AG08396 (cell line): ENCODE data around the gene SAT2.
"Not testable (repeated sequence)": the region's sequence is repeated elsewhere in the genome, so short reads cannot be mapped to it uniquely, and the experiment has no call there.

Experiments used
- DNase-seq: peaks from one replicate; pipeline ENCODE4 v3.0.0; 2012; ENCODE audit warnings: low spot score, mixed read lengths

Gene SAT2

DNA sequence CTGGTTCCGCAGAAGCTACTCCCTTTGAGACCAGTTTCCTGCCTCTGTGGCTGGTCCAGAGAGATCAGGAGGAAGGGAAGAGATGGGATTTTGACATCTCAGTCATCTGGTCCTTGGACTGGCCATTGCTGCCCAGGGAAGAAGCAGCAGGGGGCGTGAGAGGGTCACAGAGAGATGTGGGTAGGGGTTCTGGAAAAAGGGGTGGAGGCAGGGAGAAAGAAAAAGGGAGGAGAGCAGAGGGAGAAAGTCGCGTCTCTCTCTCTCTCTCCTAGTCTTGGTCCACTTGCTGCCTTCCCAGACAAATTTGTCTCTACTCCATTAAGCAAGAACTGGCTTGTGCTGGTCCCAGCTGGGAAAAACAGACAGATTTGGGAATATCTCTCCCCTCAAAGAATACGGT is 6.8 kb upstream of the SAT2 start:
- peak; percentile 76 for DNase-seq

DNA sequence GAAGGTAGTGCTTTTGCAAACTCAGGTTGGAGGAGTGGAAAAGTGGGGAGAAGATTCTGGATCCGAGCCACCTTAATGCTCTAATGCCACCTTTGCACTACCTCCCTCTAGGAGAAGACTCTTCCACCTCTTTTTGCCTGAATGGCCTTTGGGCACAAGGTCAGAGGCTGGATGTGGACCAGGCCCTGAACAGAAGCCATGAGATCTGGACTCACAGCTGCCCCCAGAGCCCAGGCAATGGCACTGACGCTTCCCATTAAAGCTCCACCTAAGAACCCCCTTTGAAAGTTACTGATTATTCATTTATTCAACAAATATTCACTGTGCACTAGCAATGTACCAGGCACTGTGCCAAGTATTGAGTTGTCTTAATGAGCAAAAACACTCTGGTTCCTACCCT is 5.5 kb upstream of the SAT2 start:
- DNase-seq, result peak; percentile 3

DNA sequence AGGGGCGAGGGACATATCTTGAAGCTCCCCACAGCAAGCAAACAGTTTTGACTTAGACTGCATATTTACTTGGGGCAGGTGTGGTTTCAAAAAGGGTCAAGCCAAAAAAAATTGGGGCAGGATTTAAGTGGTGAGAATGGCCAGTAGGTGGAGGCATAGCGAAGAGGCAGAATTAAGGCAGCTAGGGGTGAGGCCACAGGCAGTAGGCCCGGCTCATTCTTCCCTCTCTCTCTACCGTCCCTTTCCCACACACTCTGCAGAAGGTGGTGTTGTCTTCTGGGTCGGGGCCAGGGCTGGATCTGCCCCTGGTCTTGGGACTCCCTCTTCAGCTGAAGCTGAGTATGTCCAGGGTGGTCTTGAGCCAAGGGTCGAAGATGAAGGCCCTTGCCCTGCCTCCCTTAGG is 4.9 kb upstream of the SAT2 start:
- DNase-seq, result peak; percentile 75

DNA sequence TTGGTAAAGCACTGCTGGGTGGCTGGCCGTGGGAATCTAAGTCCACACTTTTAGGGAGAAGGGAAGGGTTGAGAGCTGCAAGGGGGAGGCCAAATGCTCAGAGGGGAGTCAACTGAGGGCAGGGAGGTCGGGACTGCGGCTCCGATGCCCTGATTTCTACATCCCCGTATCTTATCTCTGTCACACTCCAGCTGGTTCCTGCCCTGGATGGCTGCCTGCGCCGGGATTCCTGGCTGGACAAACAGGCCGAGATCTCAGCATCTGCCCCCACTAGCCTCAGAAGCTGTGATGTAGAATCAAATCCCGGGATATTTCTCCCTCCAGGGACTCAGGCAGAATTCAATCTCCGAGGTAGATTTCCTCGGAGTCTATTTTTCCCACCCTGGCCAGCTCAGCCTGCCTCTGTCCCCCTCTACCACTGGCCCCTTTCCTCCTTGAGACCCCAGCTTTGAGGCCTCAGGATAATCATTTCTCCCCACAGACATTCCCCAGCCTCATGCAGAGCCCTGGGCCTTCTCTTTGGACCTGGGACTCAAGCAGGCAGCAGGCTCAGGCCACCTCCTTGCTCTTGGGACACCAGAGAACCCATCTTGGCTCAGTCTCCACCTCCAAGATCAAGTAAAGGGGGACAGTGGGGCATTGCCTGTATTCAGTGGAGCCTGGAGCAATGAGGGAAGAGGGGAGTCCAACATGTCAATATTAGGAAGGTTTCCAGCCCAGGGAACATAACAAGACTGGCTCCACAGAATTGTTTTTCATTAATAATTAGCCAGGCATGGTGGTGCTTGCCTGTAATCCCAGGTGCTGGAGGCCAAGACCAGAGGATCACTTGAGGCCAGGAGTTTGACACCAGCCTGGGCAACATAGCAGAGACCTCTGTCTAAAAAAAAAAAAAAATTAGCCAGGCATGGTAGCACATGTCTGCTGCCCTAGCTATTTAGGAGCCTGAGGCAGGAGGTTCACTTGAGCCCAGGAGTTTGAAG is 4.1 kb upstream of the SAT2 start:
- DNase-seq, result peak; percentile 2

DNA sequence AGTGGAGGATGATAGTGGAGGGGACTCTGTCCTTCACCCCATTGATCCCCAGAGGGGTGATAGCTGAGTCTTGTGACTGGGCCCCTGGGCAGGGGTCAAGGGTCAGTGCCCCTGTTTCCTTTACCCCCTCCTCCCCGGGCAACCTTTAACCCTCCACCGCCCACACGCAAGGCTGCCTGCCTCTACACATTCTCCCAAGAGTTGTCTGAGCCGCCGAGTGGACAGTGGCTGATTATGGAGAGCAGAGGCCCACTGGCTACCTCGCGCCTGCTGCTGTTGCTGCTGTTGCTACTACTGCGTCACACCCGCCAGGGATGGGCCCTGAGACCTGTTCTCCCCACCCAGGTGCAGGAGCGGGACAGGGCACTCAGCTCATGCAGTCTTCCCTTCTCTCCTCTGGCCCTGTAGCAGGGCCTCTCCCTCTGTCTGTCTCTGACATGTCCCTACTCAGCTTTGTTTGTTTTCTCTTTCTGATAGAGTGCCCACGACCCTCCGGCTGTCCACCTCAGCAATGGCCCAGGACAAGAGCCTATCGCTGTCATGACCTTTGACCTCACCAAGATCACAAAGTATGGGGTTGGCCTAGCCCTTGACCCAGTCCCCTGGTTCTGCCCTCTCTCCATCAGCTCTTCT is 2.4 kb upstream of the SAT2 start, which contains the start of gene SHBG:
SHBG (plus strand) TSS at position 197 of the 633 bp plus-strand sequence; CDS start at position 235, 38 bp downstream.
- DNase-seq, result no peak

DNA sequence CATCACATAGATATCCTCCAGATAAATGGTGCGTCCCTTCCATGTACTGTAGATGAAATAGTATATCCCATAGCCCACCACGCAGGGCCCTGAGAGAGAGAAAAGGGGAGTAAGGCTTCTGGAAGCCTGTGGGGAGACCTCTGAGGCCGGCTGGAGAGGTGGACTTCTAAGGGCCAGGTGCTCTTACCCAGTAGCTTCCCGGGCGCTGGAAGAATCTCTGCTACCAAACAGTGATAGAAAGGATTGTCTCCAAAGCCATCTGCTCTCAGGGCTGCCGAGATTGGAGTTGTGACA is 718 bp downstream of the SAT2 start:
- DNase-seq, result no peak

DNA sequence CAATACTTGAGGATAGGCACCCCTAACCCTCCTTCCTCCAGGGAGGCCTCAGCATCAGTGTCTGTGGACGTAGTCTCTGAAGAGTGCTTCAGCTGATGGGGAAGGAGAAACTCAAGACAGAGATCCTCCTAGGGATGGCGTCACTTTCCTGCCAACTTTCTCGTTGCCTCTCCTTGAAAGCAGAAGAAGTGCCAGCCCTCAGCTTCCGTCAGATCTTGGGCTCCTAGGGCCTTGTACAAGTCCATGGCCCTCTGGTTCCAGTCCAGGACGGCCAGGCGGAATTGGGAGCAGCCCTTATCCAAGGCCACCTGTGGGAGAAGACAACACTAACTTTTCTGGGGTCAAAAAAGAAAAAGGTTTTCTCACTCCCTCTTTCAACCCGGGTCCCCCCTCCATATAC is 1.3 kb downstream of the SAT2 start:
- no peak for DNase-seq

DNA sequence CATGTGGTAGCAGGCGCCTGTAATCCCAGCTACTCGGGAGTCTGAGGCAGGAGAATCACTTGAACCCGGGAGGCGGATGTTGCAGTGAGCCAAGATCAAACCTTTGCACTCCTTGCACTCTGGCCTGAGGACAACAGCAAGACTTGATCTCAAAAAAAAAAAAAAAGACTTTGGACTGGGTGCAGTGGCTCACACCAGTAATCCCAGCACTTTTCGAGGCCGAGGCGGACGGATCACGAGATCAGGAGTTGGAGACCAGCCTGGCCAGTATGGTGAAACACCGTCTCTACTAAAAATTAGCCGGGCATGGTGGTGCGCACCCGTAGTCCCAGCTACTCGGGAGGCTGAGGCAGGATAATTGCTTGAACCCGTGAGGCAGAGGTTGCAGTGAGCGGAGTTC is 1.9 kb downstream of the SAT2 start:
- DNase-seq, result not testable (repeated sequence)

DNA sequence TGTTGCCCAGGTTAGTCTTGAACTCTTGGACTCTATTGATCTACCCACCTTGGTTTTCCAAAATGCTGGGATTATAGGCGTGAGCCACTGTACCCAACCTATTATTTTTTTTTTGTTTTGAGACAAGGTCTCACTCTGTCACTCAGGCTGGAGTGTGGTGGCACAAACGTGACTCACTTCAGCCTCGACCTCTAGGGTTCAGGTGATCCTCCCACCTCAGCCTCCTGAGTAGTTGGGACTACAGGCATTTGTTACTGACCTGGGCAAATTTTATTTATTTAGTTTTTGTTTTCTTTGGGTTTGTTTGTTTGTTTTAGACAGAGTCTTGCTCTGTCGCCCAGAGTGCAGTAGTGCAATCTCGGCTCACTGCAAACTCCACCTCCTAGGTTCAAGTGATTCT is 4.0 kb downstream of the SAT2 start:
- no peak for DNase-seq

DNA sequence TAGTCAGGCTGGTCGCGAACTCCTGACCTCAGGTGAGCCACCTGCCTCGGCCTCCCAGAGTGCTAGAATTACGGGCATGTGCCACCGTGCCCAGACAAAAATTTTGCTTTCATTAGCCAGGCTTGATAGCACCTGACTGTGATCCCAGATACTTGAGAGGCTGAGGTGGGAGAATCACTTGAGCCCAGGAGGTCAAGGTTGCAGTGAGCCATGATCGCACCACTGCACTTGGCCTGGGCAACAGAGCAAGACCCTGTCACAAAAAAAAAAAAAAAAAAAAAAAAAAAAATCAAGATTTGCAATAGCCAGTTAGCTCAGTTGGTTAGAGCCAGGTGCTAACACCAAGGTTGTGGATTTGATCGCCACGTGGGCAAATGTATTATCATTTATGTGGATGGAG is 6.8 kb downstream of the SAT2 start:
- DNase-seq, result no peak

DNA sequence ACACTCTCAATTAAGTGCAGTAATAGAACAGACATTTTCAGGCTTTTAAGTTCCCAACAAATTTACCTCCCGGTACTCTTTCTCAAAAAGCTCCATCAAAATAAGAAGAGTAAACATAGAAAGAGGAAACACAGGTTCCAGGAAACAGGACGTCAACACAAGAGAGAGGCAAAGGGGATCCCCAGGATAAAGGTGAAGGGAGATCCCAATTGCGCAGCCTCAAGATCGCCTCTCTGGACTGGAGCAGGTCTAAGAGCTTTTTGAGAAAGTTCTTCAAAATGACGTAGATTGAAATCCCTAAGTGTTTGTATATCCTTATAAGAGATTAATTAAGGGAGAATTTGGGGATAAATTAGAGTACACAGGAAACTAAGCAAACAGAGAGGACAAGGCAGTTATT is 9.0 kb downstream of the SAT2 start:
- no peak for DNase-seq

DNA sequence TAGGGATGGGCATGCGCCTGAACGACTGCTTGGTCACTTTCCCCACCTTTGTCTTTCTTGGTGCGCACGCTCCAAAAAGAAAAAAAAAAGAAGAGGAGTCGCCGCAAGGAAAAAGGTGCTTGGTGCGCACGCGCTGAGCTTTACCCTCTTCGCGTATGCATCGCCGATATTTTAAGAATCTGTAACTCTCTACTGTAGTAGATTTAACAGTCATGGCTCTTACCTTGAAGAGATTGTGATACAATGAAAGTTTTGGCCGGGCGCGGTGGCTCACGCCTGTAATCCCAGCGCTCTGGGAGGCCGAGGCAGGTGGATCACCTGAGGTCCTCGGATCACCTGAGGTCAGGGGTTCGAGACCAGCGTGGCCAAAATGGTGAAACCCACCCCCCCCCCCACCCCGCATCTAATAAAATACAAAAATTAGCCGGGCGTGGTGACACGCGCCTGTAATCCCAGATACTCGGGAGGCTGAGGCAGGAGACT is 12.3 kb downstream of the SAT2 start:
- DNase-seq, result no peak

DNA sequence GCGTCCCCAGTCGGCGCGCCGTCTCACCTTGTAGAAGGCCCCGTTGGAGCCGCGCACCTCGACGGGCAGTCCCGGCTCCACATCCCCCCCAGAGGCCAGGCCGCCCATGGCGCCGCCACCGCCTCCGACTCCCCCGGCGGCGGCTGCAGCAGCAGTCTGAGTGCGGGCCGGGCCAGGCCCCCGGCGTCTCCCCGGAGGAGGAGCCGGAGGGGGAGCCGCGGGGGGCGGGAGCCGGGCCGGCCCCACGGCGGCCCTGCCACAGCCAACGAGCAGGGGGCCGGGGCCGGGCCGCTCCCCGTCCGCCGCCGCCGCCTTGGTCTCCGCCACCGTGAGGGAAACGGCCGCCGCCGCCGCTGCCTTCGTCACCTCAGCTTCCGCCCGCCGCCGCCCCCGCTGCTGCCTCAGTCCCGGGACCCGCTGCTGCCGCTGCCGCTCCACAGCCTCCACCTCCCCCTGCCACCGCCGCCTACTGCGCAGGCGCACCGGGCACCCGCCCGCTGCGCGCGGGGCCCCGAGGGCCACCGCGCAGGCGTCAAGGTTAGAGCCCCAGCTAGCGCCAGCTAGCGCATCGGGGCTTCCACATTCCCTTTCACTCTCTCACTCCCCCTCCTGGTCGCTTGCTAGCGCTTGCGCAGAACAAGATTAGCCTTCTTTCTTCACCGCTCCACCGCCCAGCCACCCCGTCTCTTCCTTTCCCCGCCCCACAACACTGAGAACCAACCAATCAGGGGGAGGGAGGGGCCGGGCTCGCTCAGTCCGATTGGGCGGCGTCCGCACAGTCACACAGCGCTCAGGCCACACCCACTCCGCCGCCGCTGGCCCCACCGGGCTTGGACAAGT is 13.0 kb downstream of the SAT2 start, which contains the start of gene FXR2:
FXR2 (minus strand) TSS at position 473 of the 840 bp plus-strand sequence; CDS start at position 108, 365 bp downstream.
- peak; percentile 100 for DNase-seq

DNA sequence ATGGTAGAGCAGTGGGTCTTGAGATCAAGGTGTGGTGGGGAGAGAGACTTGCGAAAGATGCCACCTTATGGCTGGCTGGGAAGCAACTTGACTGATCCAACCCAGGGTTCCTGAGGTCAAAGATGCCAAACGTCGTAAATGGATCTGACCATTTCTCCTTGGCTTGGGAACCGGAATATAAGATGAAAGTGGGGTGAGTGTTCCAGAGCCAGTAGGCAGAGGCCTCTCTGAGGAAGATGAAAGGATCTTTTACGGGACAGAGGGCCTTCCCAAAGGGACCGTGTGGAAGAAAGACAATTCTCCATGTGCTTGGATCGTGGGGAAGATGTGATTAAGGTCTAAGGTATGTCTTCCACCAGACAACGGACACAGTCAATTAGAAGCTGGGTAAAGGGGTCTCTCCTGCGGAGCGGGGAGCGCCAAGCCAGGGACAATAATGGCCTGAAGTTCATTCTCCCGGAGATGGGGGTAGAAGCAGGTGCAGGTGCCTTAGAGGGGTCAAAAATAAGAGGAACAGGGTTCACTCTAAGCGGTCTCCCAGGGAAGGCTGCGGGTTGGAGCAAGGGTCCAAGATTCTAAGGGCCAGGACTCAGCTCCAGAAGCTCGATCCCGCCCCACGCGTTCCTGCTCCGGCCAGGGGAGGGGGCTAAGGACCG is 13.7 kb downstream of the SAT2 start:
- DNase-seq, result no peak

DNA sequence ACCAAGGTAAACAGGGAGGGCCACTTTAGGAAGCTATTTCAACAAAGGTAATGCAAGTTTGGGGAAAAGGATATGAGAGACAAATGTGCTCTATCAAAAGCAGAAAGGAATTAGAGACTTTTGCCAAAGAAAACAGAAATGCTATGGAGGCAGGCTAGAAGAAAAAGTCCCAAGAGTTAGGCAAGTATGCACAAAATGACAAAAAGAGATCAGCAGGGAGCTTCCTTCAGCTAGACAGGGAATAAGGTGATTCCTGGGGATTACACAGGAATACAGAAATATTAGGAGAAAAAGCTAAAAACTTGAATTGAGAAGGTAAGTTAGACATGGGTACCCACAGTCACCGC is 15.4 kb downstream of the SAT2 start:
- DNase-seq, result no peak

DNA sequence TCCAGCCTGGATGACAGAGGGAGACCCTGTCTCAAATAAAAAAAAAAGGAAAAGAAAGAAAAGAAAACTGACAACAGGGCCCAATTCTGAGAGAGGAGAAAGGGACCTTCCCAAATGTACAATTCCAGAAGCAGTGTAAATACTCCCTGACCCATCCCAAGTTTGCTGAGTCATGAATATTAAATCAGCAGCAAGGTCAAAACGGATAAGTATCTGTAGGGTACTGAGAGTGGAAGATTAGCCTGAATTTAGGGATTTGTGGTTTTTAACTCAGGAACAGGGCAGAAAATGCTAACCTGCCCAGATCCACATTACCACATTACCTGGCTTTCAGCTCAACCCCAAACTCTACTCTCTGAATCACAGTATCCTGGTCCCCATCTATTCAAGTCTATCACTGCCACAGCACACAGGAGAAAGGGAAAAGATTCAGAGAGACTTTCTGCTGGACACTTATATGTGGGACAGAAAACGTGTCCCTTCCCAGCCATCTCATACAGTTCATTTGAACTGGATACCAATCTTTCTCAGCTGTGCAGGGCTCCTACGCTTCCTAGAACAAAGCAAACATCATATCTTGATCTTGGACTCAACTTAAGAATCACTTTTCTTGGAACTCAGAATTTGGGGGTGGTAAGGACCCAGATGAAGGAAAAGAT is 15.9 kb downstream of the SAT2 start:
- DNase-seq, result no peak

DNA sequence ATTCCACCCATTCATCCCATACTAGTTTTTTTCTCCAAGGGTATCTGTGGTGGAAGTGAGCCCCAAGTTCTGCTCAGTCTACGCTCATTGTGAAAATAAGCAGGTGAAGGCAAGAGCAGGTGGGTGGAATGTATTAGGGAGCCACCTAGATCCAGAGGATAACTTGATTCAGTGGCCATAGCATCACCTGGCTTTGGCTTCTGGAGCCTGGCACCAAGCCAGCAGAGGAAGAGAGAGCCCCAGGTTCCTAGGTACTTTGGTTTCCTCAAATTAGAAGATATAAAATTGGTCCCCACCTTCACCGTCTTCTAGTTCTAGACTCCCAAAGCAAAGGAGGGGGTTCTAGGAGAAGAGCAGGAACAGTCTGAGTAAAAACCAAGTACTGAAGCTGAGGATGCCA is 17.0 kb downstream of the SAT2 start:
- no peak for DNase-seq

DNA sequence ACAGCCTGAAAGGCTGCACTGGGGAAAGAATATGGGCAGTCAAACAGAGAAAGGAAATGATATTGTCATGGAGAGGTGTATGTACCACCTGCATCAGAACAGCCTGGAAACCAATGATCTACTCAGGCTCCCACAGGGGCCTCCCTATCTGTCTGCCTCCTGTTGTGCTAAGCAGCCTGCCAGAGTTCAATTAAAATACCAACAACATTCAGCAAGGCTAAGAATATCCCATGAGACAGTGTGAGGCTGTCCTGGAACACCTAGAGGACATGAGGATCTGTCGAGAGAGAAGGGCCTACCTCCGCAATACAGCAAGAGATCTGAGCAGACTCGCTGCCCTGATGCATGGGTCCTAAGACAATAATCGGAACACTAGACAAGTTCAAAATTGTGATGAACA is 21.3 kb downstream of the SAT2 start:
- no peak for DNase-seq

DNA sequence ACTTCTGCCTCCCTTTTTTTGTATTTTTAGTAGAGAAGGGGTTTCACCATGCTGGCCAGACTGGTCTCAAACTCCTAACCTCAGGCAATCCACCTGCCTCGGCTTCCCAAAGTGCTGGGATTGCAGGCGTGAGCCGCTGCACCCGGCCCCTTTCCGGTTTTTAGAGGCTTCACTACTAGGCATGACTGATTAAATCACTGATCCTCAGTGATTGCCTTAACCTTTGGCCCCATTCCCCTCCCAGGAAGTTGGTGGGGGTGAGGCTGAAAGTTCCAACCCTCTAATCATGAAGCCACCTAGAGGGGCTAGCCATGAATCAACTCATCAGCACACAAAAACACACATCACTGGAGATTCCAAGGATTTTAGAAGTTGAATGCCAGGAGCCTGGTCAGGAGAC is 30.1 kb downstream of the SAT2 start:
- DNase-seq, result not testable (repeated sequence)

DNA sequence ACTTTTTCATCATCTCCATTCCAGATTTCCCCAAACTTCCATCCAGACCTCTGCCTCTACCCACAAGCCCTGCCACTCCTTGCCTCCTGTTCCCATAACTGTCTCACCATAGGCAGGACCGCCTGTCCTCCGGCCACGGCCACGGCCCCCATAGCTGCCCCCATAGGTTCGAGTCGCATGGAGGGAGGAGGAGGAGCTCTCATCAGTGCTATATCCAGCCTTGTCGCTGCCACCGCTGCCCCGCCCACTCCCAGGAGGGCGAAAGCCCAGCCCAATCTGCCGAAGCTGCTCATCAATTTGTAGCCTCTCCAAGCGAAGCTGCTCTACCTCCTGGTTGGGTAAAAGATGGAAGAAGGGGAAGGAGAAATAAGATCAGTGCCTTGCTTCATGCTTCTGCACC is 34.3 kb downstream of the SAT2 start:
- DNase-seq, result no peak

DNA sequence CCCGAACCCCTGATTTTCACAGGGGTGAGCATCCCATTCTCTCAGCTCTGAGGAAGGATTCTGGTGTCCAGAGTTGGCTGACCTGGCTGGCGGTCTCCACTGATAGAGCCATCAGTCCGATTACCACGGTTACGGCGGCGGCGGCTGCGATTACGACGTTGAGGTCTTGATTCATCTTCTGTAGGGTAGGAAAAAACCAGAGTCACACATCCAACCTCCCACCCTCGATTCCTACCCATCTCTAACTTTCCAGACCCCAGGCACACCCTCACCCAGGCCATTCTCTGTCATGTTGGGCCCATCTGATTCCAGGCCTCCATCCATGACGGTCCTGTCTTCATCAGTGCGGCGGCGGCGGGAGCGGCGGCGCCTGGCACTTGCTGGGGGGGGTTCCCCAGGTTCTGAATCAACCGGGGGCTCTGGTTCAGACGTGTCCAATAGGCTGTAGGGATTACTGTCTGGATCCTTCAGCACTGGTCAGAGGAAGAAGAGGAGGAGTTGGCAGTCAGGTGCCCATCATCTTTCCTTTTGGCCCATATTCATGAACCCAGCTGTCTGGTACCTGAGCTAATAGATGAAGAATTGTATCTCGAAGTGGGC is 35.1 kb downstream of the SAT2 start:
- no peak for DNase-seq
